Kidney tubule cell (primary cell): ENCODE results near the gene KRTAP10-4.
"Not testable (repeated sequence)": the region's sequence is repeated elsewhere in the genome, so short reads cannot be mapped to it uniquely, and the experiment has no call there.

Experiments
- DNase-seq: peaks from one replicate; pipeline ENCODE4 v3.0.0-alpha.2; 2018; ENCODE audit warnings: low spot score

Gene KRTAP10-4

GRCh38 chr21:44600118-44600978, 26.8 kb downstream of the KRTAP10-4 start, which contains the start of gene KRTAP10-7:
Gene KRTAP10-7 (plus strand): TSS chr21:44600597. CDS start chr21:44600622, 25 bp downstream.
- DNase-seq = not testable (repeated sequence)

GRCh38 chr21:44601091-44601490, 27.6 kb downstream of the KRTAP10-4 start:
- not testable (repeated sequence) for DNase-seq

DNA sequence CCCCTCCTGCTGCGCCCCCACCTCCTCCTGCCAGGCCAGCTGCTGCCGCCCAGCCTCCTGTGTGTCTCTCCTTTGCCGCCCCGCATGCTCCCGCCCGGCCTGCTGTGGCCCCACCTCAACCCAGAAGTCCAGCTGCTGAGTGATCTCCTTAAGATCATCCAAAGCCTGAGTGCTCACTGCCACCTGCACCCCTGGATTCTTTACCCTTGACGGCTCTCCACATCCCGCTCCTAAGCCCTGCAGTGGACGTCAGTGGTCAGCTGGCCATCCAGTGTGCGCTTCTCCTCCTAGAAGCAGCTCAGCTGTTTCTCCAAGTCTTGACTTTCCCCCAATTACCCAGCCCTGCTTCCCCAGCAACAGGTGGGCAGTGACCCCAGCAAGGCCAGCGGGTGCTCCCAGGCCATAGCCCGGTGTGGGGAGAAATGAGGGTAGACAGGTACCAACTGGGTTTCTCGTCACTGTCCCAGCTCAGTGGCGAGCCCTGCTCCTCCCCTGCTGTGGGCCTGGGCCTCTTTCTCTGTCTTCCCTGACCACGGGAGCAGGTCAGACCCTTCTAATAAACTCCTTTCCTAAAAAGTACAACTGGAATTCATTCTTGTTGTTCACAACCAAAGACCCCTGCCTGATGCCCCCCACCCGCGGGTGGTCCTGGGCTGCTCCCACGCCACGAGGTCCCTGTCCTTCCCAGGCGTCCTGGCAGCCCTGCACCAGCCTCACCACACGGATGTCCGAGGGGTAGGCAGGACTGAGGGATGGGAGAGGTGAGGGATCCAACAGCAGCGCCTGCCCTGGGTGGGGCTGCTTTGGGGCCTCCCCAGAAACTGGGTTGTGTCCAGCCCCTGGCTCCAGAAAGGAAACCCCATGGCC, 28.3 kb downstream of the KRTAP10-4 start:
- no peak for DNase-seq

- DNase-seq = no peak
Measured at GRCh38 chr21:44602463-44602850, 28.9 kb downstream of the KRTAP10-4 start.

DNA sequence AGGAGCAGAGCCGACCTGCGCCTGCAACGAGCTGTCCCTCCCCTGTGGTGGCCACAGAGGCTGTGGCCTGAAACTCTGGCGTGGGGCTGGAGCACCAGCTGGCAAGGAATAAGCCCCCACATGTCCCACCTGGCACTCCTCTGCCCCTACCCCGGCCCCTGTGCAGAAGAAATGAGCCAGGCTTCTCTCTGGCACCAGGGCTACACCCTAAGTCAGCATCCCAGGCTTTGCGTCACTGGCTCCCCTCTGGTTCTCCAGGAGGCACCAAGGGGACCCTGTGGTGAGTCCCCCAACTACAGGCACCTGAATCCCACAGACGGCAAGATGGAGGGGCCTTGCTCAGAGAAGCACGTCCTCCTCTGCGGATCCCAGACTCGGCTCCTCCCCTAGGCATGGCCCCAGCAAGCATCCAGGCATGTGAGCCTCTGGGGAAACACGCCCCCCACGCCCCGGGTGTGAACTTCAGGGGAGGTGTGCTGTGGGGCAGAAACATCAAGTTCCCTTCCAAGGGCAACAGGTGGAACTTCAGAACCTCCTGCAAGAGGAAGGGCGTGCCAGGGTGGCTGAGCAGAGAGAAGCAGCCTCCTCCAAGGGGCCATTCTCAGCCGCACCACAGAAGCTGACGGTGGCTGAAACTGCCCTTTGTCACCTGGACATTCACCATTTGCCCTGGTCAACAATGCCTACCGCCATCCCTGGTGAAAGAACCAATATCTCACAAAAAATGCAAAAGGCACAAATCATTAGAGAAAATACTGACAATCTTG, 29.8 kb downstream of the KRTAP10-4 start:
- no peak for DNase-seq

- no peak for DNase-seq
Measured at GRCh38 chr21:44603911-44604310, 30.4 kb downstream of the KRTAP10-4 start.

GRCh38 chr21:44606495-44606894, 33.0 kb downstream of the KRTAP10-4 start:
- no peak for DNase-seq

DNA sequence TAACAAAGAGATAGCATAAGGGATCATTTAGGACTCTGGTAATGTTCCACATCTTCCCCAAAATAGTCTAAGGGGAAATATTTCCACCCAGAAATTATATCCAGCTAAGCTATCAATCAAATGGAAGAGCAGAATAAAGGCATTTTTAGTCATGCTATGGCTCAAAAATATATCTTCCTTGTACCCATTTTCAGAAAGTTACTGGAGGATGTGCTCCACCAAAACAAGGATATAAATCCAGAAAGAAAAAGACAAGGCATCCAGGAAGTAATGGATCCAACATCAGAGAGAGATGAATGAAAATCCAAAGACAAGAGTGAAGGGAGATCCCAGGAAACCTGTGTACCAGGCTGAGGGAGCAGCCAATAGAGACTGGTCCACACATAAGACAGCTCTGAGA, 35.7 kb downstream of the KRTAP10-4 start:
- DNase-seq = no peak

DNA sequence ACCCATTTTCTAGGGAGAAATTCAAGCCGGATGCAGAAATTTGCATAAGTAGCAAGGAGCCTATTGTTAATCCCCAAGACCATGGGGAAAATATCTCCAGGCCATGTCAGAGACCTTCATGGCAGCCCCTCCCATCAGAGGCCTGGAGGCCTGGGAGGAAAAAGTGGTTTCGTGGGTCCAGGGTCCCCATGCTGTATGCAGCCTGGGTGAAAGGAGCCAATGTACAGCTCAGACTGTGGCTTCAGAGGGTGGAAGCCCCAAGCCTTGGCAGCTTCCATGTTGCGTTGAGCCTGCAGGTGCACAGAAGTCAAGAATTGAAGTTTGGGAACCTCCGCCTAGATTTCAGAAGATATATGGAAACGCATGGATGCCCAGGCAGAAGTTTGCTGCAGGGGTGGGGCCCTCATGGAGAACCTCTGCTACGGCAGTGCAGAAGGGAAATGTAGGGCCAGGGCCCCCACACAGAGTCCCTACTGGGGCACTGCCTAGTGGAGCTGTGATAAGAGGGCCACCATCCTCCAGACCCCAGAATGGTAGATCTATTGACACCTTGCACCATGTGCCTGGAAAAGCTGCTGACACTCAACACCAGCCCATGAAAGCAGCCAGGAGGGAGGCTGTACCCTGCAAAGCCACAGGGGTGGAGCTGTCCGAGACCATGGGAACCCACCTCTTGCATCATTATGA, 36.8 kb downstream of the KRTAP10-4 start:
- not testable (repeated sequence) for DNase-seq

- no peak for DNase-seq
Measured at GRCh38 chr21:44611551-44611950, 38.0 kb downstream of the KRTAP10-4 start.

DNA sequence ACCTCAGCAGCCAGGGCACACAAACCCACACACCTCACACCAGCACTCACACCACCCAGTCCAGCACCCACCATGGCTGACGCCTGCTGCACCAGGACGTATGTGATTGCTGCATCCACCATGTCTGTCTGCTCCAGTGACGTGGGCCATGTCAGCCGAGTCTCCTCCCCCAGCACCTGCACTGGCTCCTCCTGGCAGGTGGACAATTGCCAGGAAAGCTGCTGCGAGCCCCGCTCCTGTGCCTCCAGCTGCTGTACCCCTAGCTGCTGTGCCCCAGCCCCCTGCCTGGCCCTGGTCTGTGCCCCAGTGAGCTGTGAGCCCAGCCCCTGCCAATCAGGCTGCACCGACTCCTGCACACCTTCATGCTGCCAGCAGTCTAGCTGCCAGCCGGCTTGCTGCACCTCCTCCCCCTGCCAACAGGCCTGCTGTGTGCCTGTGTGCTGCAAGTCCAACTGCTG, 38.5 kb downstream of the KRTAP10-4 start, which contains the start of gene KRTAP10-8:
TSS of gene KRTAP10-8 (plus strand) at position 51 of the 458 bp plus-strand sequence. CDS start at position 73, 22 bp downstream.
- DNase-seq = no peak

DNA sequence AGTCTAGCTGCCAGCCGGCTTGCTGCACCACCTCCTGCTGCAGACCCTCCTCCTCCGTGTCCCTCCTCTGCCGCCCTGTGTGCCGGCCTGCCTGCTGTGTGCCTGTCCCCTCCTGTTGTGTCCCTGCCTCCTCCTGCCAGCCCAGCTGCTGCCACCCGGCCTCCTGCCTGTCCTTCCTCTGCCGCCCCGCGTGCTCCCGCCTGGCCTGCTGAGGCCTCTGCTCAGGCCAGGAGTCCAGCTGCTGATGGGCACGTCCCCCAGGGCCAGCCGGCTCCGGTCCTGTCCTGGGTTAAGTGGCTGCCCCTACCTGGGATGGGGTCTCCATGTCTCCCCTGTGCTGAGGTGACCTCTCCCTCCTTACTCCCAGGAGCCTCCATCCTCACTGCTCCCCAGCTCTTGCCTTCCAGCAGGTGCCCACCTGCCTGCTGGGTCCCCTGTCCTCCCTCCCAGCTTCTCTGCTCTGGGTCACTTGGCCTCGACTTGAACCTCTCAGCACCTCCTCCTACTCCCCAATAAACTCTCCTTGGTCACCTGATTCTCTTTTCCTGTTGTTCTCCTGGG, 39.2 kb downstream of the KRTAP10-4 start:
- no peak for DNase-seq

DNA sequence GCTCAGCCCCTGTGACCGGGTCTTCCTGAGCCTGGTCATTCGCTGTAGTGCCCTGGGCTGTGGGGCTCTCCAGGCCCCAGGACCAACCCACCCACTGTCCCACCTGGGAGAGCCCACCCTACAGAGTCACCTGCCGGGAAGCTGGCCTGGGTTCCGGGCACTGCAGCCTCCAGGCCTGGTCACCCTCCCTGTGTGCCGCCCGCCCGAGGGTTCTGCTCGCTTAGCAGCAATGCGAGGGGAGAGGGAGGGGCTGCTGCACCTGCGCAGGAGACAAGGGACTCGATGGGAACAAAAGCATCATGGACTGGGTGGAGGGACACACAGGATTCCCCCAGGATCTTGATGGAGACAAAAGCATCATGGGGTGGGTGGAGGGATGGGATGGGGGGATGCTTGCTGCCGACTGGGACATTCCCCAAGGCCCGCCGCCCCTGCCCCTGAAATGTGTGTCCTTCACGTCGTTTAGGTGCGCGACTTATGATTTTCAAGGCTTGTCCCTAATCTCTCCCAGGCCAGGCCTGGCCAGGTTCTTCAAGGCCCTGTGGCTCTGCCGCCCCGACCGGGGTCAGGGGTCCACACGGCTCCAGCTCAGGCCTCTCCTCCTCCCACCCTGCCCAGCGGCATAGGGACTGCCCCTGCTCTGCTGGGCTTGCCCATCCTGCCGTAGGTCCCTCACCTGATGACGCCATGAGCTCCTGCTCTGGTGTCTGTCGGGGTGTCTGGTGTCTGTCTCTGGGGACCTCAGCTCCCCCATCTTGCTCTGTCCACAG, 40.0 kb downstream of the KRTAP10-4 start:
- DNase-seq = no peak

GRCh38 chr21:44614161-44614631, 40.7 kb downstream of the KRTAP10-4 start:
- no peak for DNase-seq

DNA sequence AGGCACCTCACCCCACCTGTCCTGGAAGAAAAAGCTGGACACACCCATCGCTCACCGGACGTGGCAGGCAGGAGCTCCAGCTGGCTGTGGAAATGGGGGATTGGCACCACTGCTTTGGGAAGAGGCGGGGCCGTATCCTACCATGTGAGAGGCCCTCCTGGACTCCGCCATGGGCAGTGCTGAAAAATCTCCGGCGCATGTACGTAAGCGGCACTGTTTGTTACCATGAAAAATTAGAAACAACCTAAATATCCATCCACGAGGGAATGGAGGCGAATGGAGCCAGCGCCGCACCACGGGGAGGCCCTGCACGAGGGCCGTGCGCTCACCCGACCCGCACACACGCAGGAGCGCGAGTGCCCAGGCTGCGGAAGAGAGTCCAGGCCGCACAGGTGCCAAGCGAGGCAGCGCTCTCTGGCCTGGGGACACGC, 41.4 kb downstream of the KRTAP10-4 start:
- no peak for DNase-seq

- no peak for DNase-seq
Measured at GRCh38 chr21:44615466-44615865, 41.9 kb downstream of the KRTAP10-4 start.

DNA sequence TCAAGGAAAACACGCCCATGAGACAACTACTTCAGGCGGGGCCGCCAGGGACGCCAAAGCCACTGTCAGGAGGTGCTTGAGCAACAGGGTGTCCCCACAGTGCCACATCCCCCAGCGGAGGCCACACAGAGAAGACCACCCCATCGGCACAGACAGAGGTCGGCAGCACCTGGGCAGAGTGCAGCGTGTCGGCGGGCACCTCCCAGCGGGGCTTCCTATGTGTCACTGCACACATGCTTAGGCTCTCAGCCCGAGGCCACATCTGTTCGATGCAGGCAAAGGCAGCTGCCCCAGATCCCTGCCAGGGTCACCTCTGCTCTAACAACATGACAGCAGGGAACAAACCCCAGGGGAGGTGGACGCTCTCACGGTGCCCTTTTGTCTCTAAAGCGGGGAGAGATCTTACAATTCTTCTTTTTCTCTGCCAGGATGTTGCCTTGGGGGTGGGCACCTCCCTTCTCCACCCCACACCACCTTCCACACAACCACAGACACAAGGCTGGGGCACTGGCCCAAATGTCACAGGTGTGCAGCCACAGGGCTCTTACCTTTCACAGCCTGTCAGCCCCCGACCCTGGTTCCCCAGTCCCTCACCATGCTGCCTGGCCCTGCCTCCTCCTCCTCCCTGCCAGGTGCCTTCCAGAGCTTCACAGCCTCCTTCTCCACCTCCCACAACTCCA, 42.5 kb downstream of the KRTAP10-4 start:
- DNase-seq = no peak

DNA sequence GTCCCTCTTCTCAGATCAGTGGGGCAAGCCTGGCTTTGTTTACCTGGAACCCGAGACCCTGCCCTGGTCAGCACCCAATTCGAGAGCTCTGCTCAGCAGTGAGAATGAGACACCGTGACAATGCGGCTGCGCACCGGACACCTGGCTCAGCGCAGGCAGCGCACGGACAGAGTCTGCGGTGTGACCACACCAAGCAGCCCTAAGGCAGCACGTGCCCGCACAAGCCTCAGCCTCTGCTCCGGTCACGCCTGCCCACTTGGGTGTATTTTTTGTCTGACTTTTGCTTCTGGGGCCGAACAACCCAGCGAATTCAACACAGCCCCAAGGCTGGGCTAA, 43.0 kb downstream of the KRTAP10-4 start:
- DNase-seq = no peak

DNA sequence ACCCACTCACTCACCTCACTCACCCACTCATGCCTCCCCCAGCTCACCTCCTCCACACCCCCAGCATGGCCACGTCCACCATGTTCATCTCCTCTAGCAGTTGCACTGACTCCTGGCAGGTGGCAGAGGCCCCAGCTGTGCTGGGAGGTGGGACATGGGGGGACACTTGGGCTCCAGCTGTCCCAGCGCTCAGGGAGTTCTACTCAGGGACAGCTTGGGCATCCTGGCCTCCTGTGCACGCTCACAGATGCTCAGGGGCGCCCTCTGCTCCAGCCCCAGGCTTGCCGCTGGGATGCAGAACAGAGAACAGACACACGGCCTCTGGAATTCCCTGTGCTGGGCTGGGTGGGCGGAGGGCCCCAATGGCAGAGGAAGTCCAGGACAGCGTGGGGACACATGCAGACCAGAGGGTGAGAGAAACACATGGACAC, 43.6 kb downstream of the KRTAP10-4 start:
- no peak for DNase-seq
